Osteocyte (in vitro differentiated cells): ENCODE data around the gene BARX2. TPM values are rescaled to one million over a fixed set of nuclear protein-coding genes. Genes with fewer than 3 reads are reported as not detected.

Source experiments
- DNase-seq: peaks from one replicate; pipeline ENCODE4 v3.0.0; 2021; ENCODE audit warnings: mixed read lengths; ENCODE audit not compliant: unreplicated experiment; ENCODE audit errors: extremely low spot score
- H3K27ac Mint-ChIP-seq: one replicate; pipeline ENCODE4 v1.8.0; 2021; ENCODE audit warnings: mild to moderate bottlenecking, mixed read lengths; ENCODE audit not compliant: unreplicated experiment
- H3K27me3 Mint-ChIP-seq: one replicate; pipeline ENCODE4 v1.8.0; 2021; ENCODE audit warnings: mixed read lengths; ENCODE audit not compliant: unreplicated experiment
- H3K36me3 Mint-ChIP-seq: one replicate; pipeline ENCODE4 v1.8.0; 2021; ENCODE audit warnings: mixed read lengths; ENCODE audit not compliant: unreplicated experiment
- H3K4me1 Mint-ChIP-seq: one replicate; pipeline ENCODE4 v1.8.0; 2021; ENCODE audit warnings: mixed read lengths; ENCODE audit not compliant: unreplicated experiment
- H3K4me3 Mint-ChIP-seq: one replicate; pipeline ENCODE4 v1.8.0; 2021; ENCODE audit warnings: mild to moderate bottlenecking, moderate library complexity, mixed read lengths; ENCODE audit not compliant: unreplicated experiment
- H3K9me3 Mint-ChIP-seq: one replicate; pipeline ENCODE4 v1.8.0; 2021; ENCODE audit warnings: mixed read lengths; ENCODE audit not compliant: unreplicated experiment
- total RNA-seq: library from RNA; stranded (reverse); gene quantifications from 2 replicates; pipeline ENCODE4 v1.2.1, GENCODE V29; 2021
- TF ChIP-seq, protein P1 (sequence below): fragments of 200-600 bp; sonication (generic); IDR thresholded peaks from 2 replicates; pipeline ENCODE4 v1.5.0; 2021; ENCODE audit warnings: antibody characterized with exemption, mild to moderate bottlenecking, moderate library complexity

BARX2 gene
- total RNA-seq, 1 donor from 2014 or later: not detected

DNA sequence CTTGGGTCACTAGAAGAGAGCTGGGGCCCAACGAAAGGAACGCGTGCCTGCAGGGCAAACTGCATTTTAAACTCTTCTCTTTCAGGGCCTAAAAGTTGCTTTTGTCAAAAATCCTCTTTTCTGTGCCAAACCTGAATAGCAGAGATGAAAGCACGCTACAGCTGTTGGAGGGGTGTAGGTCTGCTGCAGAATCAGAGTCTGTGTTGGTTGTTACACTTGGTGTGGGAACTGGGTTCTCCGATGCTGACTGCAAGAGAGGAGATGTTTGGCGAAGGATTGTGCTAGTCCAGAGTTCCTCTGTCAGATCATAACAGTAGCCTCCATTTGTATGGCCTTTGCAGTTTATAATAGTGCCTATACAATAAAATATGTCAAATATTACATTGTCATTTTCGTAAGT, 41.8 kb downstream of the BARX2 start:
- H3K4me3 Mint-ChIP-seq: no peak overlapping the region
- no peaks in the 10 kb centered on the region for H3K36me3 Mint-ChIP-seq
- H3K9me3 Mint-ChIP-seq: peaks cover 3% of the 10 kb centered on the region
- no peak overlapping the region for H3K27ac Mint-ChIP-seq
- H3K4me1 Mint-ChIP-seq: no peaks in the 10 kb centered on the region
- TF ChIP-seq, protein P1, sequence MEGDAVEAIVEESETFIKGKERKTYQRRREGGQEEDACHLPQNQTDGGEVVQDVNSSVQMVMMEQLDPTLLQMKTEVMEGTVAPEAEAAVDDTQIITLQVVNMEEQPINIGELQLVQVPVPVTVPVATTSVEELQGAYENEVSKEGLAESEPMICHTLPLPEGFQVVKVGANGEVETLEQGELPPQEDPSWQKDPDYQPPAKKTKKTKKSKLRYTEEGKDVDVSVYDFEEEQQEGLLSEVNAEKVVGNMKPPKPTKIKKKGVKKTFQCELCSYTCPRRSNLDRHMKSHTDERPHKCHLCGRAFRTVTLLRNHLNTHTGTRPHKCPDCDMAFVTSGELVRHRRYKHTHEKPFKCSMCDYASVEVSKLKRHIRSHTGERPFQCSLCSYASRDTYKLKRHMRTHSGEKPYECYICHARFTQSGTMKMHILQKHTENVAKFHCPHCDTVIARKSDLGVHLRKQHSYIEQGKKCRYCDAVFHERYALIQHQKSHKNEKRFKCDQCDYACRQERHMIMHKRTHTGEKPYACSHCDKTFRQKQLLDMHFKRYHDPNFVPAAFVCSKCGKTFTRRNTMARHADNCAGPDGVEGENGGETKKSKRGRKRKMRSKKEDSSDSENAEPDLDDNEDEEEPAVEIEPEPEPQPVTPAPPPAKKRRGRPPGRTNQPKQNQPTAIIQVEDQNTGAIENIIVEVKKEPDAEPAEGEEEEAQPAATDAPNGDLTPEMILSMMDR: no peak
- H3K27me3 Mint-ChIP-seq: no peaks in the 10 kb centered on the region
- DNase-seq: no peak

DNA sequence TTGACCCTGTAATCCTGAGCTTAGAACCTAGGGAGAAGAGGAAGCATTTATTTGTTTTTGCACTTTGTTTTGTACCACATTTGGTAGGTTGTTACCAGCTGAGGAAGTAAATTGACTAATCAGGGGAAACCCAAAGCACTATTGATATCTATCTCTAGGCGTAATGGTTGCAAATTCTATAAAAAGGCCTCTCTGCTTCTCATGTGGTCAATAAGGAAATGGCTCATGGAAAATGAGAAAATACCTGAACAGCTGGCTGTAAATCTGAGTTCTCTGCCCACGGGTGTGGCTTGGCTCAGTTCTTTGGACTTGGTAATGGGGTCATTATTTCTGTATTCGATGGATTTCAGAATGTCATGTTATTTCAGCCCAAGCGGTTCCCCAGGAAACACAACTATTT, 42.4 kb downstream of the BARX2 start:
- H3K9me3 Mint-ChIP-seq: peaks cover 3% of the 10 kb centered on the region
- H3K4me1 Mint-ChIP-seq: no peaks in the 10 kb centered on the region
- H3K27ac Mint-ChIP-seq: no peak overlapping the region
- no peaks in the 10 kb centered on the region for H3K36me3 Mint-ChIP-seq
- H3K4me3 Mint-ChIP-seq: no peak overlapping the region
- TF ChIP-seq, protein P1: no peak
- DNase-seq: no peak
- no peaks in the 10 kb centered on the region for H3K27me3 Mint-ChIP-seq

DNA sequence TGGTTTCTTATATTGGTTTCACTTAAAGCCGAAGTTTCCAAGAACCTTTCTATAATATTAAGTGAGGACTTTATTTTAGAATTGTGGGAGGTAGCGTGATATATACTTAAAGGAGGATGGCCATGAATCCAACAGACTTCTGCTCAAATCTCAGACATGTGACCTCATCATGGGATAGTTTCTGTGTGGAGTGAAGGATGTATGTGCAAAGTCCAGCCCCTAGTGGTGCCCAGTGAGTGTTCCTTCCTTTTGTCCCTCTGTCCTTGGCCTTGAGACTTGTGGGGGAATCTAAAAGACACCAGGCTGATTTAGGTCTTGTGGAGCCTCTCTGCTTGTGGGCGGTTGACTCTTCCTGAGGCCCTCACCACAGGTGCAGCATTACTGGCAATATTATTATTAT, 43.7 kb downstream of the BARX2 start:
- H3K27me3 Mint-ChIP-seq: no peaks in the 10 kb centered on the region
- no peak overlapping the region for H3K27ac Mint-ChIP-seq

DNA sequence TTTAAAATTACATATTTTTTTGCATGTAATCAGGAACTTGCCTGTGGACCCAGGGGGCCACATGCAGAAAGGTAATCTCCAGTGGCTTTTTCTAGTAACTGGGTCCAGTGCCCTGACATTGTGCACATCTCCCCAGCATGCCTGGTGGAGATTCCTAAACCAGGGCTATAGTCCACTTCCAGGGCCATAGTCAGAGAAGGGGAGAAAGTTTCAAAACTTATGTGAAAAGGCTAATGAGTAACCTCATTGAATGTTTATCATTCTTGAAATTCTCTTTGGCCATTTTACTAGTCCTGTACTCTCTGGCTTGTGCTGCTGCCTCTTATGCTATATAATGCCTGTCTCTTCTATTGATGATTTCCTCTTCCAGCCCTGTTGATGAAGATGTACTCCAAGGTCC, 47.8 kb downstream of the BARX2 start:
- H3K4me3 Mint-ChIP-seq: no peak overlapping the region
- H3K36me3 Mint-ChIP-seq: no peaks in the 10 kb centered on the region
- no peak overlapping the region for H3K27ac Mint-ChIP-seq
- TF ChIP-seq, protein P1: no peak
- H3K9me3 Mint-ChIP-seq: no peaks in the 10 kb centered on the region
- H3K27me3 Mint-ChIP-seq: peaks cover 4% of the 10 kb centered on the region
- DNase-seq: peak; percentile 17
- no peaks in the 10 kb centered on the region for H3K4me1 Mint-ChIP-seq

More for the DNA sequence above, 43.7 kb downstream of the BARX2 start:
- no peak for DNase-seq
- H3K36me3 Mint-ChIP-seq: no peaks in the 10 kb centered on the region
- H3K9me3 Mint-ChIP-seq: peaks cover 3% of the 10 kb centered on the region
- TF ChIP-seq, protein P1: no peak
- H3K4me1 Mint-ChIP-seq: no peaks in the 10 kb centered on the region
- H3K4me3 Mint-ChIP-seq: no peak overlapping the region

DNA sequence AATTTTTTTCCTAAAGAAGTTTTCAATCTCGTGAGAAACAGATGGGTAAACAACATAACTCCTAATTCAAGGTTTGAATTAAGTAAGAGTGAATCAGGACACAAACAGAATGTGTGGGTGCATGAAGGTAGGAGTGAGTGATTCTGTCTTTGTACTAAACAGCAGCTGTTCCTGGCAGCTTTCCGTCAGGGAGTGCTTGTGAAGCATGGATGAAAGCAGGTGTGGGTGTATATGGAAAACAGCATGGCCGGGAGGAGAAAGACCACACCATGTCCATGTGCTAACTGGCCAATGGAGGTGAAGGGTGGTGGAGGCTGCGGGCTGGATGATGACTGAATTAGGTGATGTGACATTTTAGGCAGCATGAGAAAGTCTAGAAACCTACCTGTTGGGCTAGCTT, 49.6 kb downstream of the BARX2 start:
- no peaks in the 10 kb centered on the region for H3K9me3 Mint-ChIP-seq
- H3K4me1 Mint-ChIP-seq: no peaks in the 10 kb centered on the region
- TF ChIP-seq, protein P1: no peak
- H3K27ac Mint-ChIP-seq: no peak overlapping the region
- no peak overlapping the region for H3K4me3 Mint-ChIP-seq
- peaks cover 4% of the 10 kb centered on the region for H3K27me3 Mint-ChIP-seq
- H3K36me3 Mint-ChIP-seq: no peaks in the 10 kb centered on the region
- peak; percentile 38 for DNase-seq
